ENCODE results near the gene GALNT14.

The GALNT14 gene

DNA sequence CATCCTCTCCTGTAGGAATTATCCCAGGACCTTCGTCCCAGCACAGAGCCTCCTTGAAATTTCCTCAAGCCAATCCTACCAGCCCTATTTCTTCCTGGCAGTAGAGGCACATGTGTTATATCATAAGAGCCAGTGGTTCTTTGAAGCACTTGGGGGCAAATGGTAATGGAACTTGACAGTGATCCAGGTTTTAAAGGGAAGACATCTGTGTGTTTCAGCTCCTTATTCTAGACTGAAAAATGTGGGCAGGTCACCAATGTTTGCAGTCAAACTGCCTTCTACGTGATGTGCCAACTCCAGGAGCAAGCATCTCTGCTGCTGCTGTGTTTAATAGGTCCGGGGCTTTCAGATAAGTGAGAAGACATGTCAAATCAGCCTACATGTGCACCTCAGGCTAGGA, 157.1 kb downstream of the GALNT14 start:
- no peak for DNase-seq (ENCODE audit: low read depth in 1 of 2, low spot score in 1 of 2)

GRCh38 chr2:30979822-30980245, 158.4 kb downstream of the GALNT14 start:
- DNase-seq (ENCODE audit: low read depth in 1 of 2, low spot score in 1 of 2): no peak

DNA sequence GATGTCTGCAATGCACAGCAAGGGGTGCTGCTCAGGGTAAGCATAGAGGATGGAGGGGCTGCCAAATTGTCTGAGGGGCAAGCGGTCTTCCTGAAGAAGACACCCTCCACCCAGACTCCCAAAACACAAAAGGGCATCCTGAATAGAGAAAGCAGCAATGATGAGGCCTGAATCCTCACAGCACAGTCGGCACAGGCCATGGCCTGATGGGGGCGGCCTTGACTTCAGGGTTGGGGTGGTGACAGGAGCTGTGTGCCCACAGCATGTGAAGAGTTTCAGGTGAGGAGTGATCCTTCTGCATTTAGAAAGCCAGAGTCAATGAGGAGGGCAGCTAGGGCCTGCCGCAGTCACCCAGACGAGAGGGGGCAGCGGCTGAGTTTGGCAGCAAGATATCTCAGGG, 159.4 kb downstream of the GALNT14 start:
- no peak for DNase-seq (ENCODE audit: low read depth in 1 of 2, low spot score in 1 of 2)

DNA sequence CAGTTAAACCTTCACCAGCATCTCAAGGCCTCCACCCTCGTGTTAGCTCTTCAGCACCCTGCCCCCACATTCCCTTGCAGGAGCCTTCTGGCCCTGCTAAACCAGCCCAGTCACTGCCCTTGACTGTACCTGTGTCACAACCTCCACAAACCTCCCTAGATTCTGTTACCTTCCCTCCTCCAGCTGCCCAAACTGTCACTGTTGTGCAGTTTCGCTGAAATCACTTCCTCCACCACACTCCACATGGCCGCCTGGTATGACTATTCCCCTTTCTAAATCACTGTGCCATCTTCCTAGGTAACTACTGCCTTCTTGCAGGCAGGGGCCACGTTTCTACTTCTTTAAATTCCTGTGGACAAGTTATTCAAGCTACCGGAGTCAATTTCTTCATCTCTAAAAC, 160.2 kb downstream of the GALNT14 start:
- DNase-seq (ENCODE audit: low read depth in 1 of 2, low spot score in 1 of 2): no peak

GRCh38 chr2:30975156-30975555, 163.1 kb downstream of the GALNT14 start:
- DNase-seq (ENCODE audit: low read depth in 1 of 2, low spot score in 1 of 2): no peak

- DNase-seq (ENCODE audit: low read depth in 1 of 2, low spot score in 1 of 2): no peak
Observed at GRCh38 chr2:30974554-30974953, 163.7 kb downstream of the GALNT14 start.

DNA sequence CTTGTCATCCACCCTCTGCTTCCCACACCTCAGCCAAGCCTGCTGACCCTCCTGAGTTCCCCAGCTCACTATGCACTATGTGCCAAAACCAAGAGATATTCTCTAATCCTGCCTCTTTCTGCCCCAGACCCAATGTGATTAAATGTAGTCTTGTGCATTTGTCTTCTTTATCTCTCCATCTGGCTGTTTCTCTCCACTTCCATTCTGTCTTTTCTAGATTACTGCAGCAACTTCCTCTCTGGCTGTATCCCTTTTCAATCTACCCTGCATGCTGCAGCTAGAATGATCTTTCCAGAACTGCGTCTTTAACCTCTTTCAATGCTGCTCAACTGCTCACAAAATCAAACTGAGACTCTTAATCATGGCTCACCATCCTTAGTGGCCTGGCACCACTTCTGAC, 164.1 kb downstream of the GALNT14 start:
- no peak for DNase-seq (ENCODE audit: low read depth in 1 of 2, low spot score in 1 of 2)

GRCh38 chr2:30971231-30972025, 166.8 kb downstream of the GALNT14 start:
- DNase-seq (ENCODE audit: low read depth in 1 of 2, low spot score in 1 of 2): no peak

- no peak for DNase-seq (ENCODE audit: low read depth in 1 of 2, low spot score in 1 of 2)
Observed at GRCh38 chr2:30968660-30969397, 169.4 kb downstream of the GALNT14 start.

DNA sequence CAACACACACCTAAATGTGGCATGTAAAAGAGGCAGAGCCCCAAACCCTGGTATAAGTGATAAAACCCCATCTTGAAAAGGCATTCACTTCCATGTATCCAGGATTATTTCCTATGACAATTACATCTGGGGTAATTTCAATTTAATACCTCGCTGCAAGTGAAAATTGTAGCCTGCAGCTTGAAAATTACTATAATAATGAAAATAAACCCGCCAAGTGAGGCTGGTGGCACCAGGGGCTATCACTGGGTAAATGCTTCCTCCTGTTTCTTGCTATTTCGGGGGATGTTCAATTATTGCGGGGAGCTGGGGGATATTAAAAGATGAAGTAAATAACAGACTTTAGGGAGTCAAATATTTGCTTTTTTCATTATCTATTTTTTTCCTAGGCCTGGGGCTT, 171.5 kb downstream of the GALNT14 start:
- DNase-seq (ENCODE audit: low read depth in 1 of 2, low spot score in 1 of 2): no peak

GRCh38 chr2:30965022-30965531, 173.2 kb downstream of the GALNT14 start:
- DNase-seq (ENCODE audit: low read depth in 1 of 2, low spot score in 1 of 2): no peak

DNA sequence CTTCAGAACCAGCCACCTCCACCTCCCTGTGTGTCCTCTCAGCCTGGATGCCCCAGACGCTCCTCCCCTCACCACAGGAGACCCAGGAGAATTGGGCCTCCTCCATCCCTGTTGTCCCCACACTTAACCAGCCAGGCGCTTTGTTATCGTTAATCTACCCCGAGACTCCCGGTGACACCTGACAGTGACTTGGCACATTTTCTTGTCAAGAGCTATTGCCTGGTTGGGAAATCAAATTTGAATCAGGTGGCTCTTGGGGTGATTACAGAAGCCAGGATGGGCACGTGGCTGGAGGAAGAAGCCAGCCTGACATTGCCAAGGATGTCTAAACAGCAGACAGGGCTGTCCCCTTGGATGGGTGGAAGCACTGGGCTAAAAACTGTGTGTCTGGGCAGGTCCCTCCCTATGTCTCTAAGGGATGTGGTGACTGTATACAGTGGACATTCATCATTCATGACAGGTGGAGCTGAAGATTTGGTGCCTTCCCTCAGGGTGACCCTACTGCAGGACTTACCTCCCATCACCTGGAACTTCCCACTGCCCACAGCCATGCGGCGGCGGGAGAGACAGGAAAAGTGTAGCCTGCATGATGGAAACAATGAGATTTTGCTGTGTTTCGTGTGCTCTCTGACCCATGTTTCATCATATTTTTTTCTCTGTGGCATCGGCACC, 173.8 kb downstream of the GALNT14 start:
- no peak for DNase-seq (ENCODE audit: low read depth in 1 of 2, low spot score in 1 of 2)

DNA sequence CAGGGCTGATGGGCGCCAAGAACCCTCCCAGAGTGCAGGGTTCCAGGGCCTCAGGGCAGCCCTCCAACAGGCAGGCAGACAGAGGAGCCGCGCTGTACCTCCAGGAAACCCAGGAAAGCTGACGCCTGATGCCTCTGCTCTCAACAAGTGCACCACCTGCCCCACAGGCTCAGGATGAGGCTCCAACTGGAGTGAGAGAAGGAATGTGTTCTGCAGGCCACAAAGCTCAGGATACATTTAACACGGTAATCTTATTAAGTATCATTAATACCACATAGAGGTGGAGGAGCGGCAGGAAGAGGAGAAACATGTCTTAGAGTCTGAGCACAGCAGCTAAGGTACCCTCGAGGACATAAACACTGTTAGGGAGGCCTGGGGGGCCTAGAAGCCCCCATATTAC, 175.1 kb downstream of the GALNT14 start:
- no peak for DNase-seq (ENCODE audit: low read depth in 1 of 2, low spot score in 1 of 2)

- DNase-seq (ENCODE audit: low read depth in 1 of 2, low spot score in 1 of 2): no peak
Observed at GRCh38 chr2:30960213-30960612, 178.0 kb downstream of the GALNT14 start.

DNA sequence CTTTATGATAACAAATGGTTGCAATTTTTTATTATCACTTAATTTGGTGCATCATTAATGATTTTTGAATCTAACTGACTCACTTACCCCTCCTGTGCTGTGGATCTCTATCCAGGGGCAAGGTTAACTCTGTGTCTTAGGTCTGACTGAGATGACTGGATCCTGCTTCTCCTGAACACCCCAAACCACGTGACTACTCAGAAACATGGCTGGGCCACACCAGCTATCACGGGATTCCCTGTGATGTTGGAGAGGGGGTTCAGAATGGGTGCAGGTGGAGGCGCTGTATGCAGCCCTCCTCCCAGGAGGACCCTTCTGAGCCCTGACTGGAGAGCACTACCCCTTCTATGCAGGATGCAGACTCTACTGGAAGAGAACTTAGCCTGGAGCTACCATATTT, 178.6 kb downstream of the GALNT14 start:
- no peak for DNase-seq (ENCODE audit: low read depth in 1 of 2, low spot score in 1 of 2)

DNA sequence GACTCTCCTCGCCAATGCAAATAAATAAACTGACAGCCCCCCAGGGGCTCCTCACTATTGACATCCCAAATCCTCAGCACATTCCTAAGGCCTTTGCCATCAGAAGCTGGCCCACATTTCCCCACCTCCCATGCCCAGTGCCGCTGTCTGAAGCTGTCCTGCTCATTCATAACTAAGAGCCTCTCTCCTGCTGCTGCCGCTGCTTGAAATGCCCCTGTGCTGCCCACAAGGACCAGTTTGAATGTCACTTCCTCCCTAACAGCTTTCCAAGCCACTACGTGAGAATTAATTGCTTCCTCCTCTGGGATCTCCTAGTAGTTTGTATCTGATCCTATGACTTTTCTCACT, 179.3 kb downstream of the GALNT14 start:
- DNase-seq (ENCODE audit: low read depth in 1 of 2, low spot score in 1 of 2): no peak

DNA sequence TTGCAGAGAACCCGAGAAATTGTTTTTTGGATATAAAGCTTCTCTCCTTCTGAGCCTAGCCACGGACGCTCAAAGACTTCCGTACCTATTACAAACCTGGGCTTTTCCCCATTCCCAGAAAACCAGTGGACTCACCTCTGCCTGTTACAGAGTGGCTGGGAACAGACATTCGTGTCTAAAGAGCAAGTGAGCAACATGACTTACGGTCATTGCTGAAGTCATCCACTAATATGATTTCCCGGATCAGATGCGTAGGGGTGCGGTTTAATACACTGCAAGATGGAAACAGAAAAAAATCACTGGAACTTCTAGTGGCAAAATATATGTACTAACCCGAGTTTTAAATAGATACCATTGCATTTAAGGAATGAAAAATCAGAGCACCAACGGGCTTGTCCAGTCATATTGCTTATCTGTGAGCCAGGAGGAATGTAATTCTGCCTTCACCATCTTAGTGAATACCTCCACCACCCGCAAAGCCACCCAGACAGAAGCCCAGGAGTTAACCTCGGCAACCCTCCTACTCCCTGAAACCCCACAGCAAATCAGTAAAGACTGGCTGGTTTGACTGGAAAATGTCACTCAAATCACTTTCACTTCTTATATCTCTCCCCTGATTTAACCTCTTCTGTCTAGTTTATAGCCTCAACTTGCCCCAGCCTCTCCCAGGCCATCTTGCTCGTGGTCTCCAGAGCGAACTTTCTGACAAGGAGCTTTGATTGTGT, 179.9 kb downstream of the GALNT14 start:
- no peak for DNase-seq (ENCODE audit: low read depth in 1 of 2, low spot score in 1 of 2)

DNA sequence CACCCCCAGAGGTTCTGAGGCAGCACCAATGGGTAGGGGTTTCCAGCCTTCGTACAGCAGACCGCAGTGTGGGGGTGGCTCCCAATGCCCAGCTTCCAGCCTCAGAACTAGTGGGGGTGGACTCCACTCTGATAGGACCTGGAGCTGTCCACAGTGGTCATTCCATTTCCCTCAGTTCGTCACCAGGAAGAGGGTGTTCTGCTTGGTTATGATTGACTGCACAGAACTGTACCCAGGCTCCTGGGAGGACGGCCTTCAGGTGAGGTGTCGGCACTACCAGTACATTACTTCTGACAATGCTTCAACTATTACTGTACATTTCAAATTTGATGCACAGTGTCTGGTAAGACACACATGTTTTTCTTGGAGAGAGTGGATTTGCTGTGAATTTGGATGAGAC, 180.6 kb downstream of the GALNT14 start:
- no peak for DNase-seq (ENCODE audit: low read depth in 1 of 2, low spot score in 1 of 2)

DNA sequence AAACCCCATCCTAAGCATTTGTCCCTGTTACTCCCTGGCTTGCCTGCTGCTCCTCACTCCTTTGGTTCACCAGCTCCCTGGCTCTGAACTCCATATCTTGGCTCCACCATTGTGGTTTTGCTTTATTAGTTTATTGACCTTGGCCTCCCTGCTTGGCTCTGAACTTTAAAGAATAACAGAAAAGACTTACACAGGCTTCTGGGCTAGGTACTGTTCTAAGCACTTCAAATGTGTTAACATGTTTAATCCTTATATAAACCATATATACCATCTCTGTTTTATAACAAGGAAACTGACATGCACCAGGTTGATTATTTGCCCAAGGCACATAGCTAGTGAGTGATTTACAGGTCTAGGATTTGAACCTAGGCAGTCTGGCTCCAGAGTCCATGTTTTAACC, 181.2 kb downstream of the GALNT14 start:
- no peak for DNase-seq (ENCODE audit: low read depth in 1 of 2, low spot score in 1 of 2)

- DNase-seq (ENCODE audit: low read depth in 1 of 2, low spot score in 1 of 2): no peak
Observed at GRCh38 chr2:30955516-30956132, 182.6 kb downstream of the GALNT14 start.

- DNase-seq (ENCODE audit: low read depth in 1 of 2, low spot score in 1 of 2): no peak
Observed at GRCh38 chr2:30950339-30950738, 187.9 kb downstream of the GALNT14 start.

Measured in stimulated activated CD4-positive, alpha-beta T cell treated with anti-CD3 and anti-CD28 coated beads, Interleukin-15, amount 100 ng/mL, for 1 hour (primary cell).